Activated naive CD4-positive, alpha-beta T cell (primary cell): ENCODE results near the gene VPS36.
"Not testable (repeated sequence)": the region's sequence is repeated elsewhere in the genome, so short reads cannot be mapped to it uniquely, and the experiment has no call there.

ENCODE experiments used
- DNase-seq, 4 experiments: peaks; one replicate each; lab custom pipeline; 2025; lab: John Stamatoyannopoulos, UW

Gene VPS36

DNA sequence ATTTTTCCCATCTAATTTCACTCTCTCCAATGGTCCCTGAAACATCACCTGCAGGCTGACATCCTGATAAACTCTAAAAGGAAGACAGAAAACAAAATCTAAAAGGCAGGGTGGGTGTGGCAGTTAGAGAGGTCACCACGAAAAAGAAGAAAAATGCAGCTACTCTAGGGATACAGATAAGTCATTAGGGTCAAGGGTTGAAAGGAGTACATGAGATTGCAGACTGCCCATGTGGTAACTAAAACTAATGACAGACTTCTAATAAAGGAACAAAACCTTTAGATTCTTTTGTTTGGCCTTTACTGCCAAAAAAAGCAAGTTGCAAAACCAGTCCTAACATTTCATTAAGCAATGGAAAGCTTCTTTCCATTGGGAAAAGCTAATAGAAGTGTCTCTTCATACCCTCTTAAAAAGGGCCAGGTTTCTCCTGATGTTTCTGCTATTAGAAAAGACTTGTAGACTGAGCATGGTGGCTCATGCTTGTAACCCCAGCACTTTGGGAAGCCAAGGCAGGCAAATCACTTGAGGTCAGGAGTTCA is 75.5 kb downstream of the VPS36 start:
- no peak for DNase-seq

DNA sequence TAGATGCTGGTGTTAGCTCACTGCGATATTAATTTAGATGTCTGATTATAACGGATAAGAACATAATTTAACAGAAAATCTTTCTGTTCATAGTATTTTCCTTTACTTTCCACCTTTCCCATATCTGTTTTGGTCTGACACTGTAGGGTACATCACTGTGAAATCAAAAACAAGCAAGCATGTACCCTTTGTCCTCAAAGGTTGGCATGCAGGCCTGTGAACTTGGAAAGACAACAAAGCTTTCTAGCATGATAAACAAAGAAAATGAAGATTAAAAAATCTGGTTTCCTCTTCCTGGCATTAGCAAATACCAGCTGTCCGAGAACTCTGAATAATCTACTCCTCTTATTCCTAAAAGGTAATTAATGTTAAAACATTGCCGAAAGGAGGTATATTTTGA is 76.0 kb downstream of the VPS36 start:
- no peak for DNase-seq

DNA sequence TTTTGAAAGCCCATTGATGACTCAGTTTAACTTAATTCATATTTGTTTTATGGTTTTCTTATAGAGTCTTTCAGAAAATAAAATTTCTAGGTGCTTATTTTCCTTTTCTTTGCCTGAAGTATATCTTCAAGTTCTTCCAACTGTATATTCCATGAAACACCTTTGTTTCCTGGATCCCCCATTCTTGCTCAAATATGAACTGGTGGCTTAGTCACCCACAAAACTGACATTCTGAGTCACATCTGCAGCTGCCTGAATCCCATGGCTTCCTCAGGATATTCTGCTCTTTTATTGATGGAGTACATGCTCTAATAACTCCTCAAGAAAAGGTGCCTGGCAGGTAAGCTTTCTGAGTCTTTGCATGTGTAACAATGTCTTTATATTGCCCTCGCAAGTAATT is 77.2 kb downstream of the VPS36 start:
- not testable (repeated sequence) for DNase-seq

DNA sequence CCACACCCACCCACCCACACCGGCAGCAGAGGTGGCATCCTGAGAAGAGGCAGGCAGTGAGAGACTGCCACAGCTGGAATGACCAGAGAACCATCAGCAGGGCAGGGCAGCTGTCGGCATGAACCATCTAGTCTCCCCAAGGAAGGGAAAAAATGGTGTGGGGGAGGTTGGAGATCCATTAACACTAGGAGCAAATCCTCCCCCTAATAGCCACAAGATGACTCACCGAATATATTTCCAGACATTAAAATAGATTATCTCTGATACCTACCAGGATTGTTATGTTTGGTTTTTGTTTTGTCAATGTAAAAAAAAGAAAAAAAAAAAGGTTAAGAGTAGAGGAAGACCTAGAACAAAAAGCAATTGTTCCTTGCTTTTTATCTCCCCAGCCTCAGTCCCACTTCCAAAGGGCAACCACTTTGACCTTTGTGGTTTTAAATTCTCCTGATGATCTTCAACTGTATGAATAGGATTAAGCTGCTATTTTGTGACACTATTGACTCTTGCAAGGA is 78.6 kb downstream of the VPS36 start:
- no peak for DNase-seq

DNA sequence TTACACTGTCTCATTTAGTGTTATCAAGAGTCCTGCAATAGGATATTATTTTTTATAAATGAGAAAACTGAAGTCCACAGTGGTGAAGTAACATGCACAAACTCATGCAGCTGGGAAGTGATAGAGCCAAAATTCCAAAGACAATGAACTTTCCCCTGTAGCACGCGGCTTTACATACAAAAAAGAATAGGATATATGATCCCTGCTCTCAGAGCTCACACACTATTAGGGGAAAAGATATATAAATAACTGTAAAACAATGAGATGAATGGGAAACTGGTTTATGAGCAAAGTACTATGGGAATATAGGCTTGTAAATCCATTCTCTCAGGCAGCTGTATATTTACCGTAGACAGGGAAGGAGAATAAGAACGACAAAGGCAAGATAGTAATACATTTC is 84.1 kb downstream of the VPS36 start:
- DNase-seq, result no peak
